Muscle of leg (tissue), 11 donors: ENCODE results near the gene DCTN3. TPM values are rescaled to one million over a fixed set of nuclear protein-coding genes. Genes with fewer than 3 reads are reported as not detected.

Source experiments
- DNase-seq: peaks from one replicate; pipeline ENCODE4 v3.0.0; 2013
- H3K27ac ChIP-seq: one replicate; pipeline ENCODE4 v1.5.1; 2013; ENCODE audit warnings: mild to moderate bottlenecking, low read length, control low read depth
- H3K27me3 ChIP-seq: one replicate; pipeline ENCODE4 v1.6.1; 2013; ENCODE audit warnings: low read length; ENCODE audit not compliant: control insufficient read depth, insufficient read depth
- H3K36me3 ChIP-seq: one replicate; pipeline ENCODE4 v1.6.1; 2013; ENCODE audit warnings: low read length; ENCODE audit not compliant: control insufficient read depth, insufficient read depth
- H3K4me1 ChIP-seq: one replicate; pipeline ENCODE4 v1.6.1; 2013; ENCODE audit warnings: low read length; ENCODE audit not compliant: control insufficient read depth, insufficient read depth
- H3K4me3 ChIP-seq: one replicate; pipeline ENCODE4 v1.5.1; 2013; ENCODE audit warnings: low read length, control low read depth
- H3K9me3 ChIP-seq: replicated peaks from 2 replicates; pipeline ENCODE4 v1.6.1; 2013; ENCODE audit warnings: low read depth, low read length; ENCODE audit not compliant: control insufficient read depth
- WGBS: methylation state at CpG from one replicate; pipeline ENCODE4 v1.1.5; 2013; ENCODE audit warnings: missing lambda C conversion rate; ENCODE audit not compliant: insufficient coverage; 5-methylcytosine and 5-hydroxymethylcytosine counted together
- polyA plus RNA-seq, 8 donors: library from polyadenylated mRNA; unstranded; fragments of 120-200 nt; gene quantifications; one replicate each; pipeline versions ENCODE4 v1.2.1 to v1.2.3, GENCODE V29; 2013; ENCODE audit warnings: inconsistent platforms in 1 of 8, low replicate concordance in 1 of 8; ENCODE audit not compliant: insufficient read length in 8 of 8, insufficient read depth in 1 of 8
- total RNA-seq: library from RNA; stranded (reverse); fragments of 120-200 nt; gene quantifications from one replicate; pipeline ENCODE4 v1.2.4, GENCODE V29; 2013

The DCTN3 gene
- total and polyA plus RNA-seq, 9 donors = 67.4 to 78.7 (median 71.1) TPM

- H3K27ac ChIP-seq = no peak overlapping the region
- 85% methylated on average over 14 of the region's 14 CpGs for WGBS
- H3K4me1 ChIP-seq = peaks cover 23% of the 10 kb centered on the region
- H3K4me3 ChIP-seq = no peak overlapping the region
- no peaks in the 10 kb centered on the region for H3K9me3 ChIP-seq
- H3K27me3 ChIP-seq = no peaks in the 10 kb centered on the region
- DNase-seq = no peak
- peaks cover 68% of the 10 kb centered on the region for H3K36me3 ChIP-seq
Observed at GRCh38 chr9:34658461-34658860, 38.2 kb upstream of the DCTN3 start.

- H3K4me1 ChIP-seq = peaks cover 37% of the 10 kb centered on the region
- H3K36me3 ChIP-seq = peaks cover 53% of the 10 kb centered on the region
- no peak for DNase-seq
Observed at GRCh38 chr9:34656992-34657391, 36.7 kb upstream of the DCTN3 start.

GRCh38 chr9:34655394-34655793 is 35.1 kb upstream of the DCTN3 start:
- Histone ChIP-seq H3K27ac (peak overlapping the region; percentile 3), H3K4me1 (peaks cover 50% of the 10 kb centered on the region), H3K27me3 (no peaks in the 10 kb centered on the region), H3K4me3 (no peak overlapping the region), H3K36me3 (peaks cover 38% of the 10 kb centered on the region), H3K9me3 (no peaks in the 10 kb centered on the region)
- 69% methylated on average over 5 of the region's 5 CpGs for WGBS
- no peak for DNase-seq

More at GRCh38 chr9:34656992-34657391, 36.7 kb upstream of the DCTN3 start:
- no peaks in the 10 kb centered on the region for H3K9me3 ChIP-seq
- no peak overlapping the region for H3K27ac ChIP-seq
- H3K4me3 ChIP-seq = no peak overlapping the region
- 80% methylated on average over 1 of the region's 5 CpGs for WGBS
- no peaks in the 10 kb centered on the region for H3K27me3 ChIP-seq

- peak; percentile 92 for DNase-seq
- Histone ChIP-seq H3K4me3 (peak overlapping the region; percentile 37), H3K9me3 (no peaks in the 10 kb centered on the region), H3K36me3 (peaks cover 38% of the 10 kb centered on the region), H3K4me1 (peaks cover 50% of the 10 kb centered on the region), H3K27me3 (no peaks in the 10 kb centered on the region), H3K27ac (peak overlapping the region; percentile 94)
- WGBS = 19% methylated on average over 3 of the region's 11 CpGs
Observed at GRCh38 chr9:34654323-34655051, 34.2 kb upstream of the DCTN3 start.

GRCh38 chr9:34653151-34654072 is 33.1 kb upstream of the DCTN3 start:
- peak overlapping the region; percentile 52 for H3K4me3 ChIP-seq
- peaks cover 44% of the 10 kb centered on the region for H3K36me3 ChIP-seq
- H3K9me3 ChIP-seq = no peaks in the 10 kb centered on the region
- H3K27me3 ChIP-seq = no peaks in the 10 kb centered on the region
- peaks cover 50% of the 10 kb centered on the region for H3K4me1 ChIP-seq
- DNase-seq = peak; percentile 94
- WGBS = 6% methylated on average over 9 of the region's 11 CpGs
- peak overlapping the region; percentile 94 for H3K27ac ChIP-seq

GRCh38 chr9:34652602-34653000 is 32.3 kb upstream of the DCTN3 start:
- Histone ChIP-seq H3K9me3 (no peaks in the 10 kb centered on the region), H3K27me3 (no peaks in the 10 kb centered on the region), H3K4me1 (peaks cover 58% of the 10 kb centered on the region), H3K36me3 (peaks cover 44% of the 10 kb centered on the region), H3K4me3 (peak overlapping the region; percentile 52), H3K27ac (peak overlapping the region; percentile 94)
- WGBS = 12% methylated on average over 4 of the region's 5 CpGs
- DNase-seq = peak; percentile 63

- Histone ChIP-seq H3K36me3 (peaks cover 38% of the 10 kb centered on the region), H3K27me3 (no peaks in the 10 kb centered on the region), H3K27ac (peak within 1 kb of the TSS; percentile 94), H3K9me3 (no peaks in the 10 kb centered on the region), H3K4me3 (peak within 1 kb of the TSS; percentile 52), H3K4me1 (peaks cover 63% of the 10 kb centered on the region)
- DNase-seq = peak; percentile 98
- 0% methylated on average over 14 of the region's 24 CpGs for WGBS
Observed at GRCh38 chr9:34651876-34652601, 31.7 kb upstream of the DCTN3 start, which contains the start of gene IL11RA. Gene IL11RA, plus strand, starts transcription at chr9:34652185. Its CDS starts 3,033 bp downstream, at chr9:34655218.

- Histone ChIP-seq H3K4me3 (peak overlapping the region; percentile 52), H3K27me3 (no peaks in the 10 kb centered on the region), H3K36me3 (peaks cover 32% of the 10 kb centered on the region), H3K27ac (peak overlapping the region; percentile 94), H3K4me1 (peaks cover 66% of the 10 kb centered on the region), H3K9me3 (no peaks in the 10 kb centered on the region)
- 25% methylated on average over 2 of the region's 4 CpGs for WGBS
- peak; percentile 63 for DNase-seq
Observed at GRCh38 chr9:34651321-34651720, 31.0 kb upstream of the DCTN3 start.

GRCh38 chr9:34650816-34651215 is 30.5 kb upstream of the DCTN3 start:
- DNase-seq = no peak
- no peaks in the 10 kb centered on the region for H3K27me3 ChIP-seq
- 80% methylated on average over 1 of the region's 5 CpGs for WGBS

More at GRCh38 chr9:34650816-34651215, 30.5 kb upstream of the DCTN3 start:
- H3K27ac ChIP-seq = no peak overlapping the region
- H3K4me1 ChIP-seq = peaks cover 70% of the 10 kb centered on the region
- H3K9me3 ChIP-seq = no peaks in the 10 kb centered on the region
- H3K36me3 ChIP-seq = peaks cover 29% of the 10 kb centered on the region
- no peak overlapping the region for H3K4me3 ChIP-seq
